Measurements from ENCODE around the gene TCERG1.

Gene TCERG1

GRCh38 chr5:146446861-146447733 lies at the start of gene TCERG1:
Gene TCERG1 (plus strand): TSS chr5:146447333. CDS start chr5:146447350, 17 bp downstream.
- DNase-seq, result peak; percentile 96

DNA sequence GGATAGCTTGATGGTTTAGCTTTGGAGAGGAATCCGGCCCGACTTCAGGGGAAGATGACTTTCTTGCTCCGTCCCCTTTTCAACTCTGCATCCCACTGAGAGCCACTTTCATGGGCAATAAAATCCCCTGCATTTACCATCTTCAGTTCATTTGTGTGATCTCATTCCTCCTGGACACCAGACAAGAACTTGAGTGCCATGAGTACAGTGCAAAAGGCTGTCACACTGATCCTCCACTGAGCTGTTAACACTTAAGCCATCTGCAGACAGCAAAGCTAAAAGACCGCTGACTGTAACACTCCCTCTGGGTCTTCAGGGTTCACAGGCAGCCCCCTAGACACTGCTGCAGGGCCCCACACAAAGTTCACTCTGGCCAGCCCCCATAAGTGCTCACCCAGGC lies 48.3 kb upstream of the TCERG1 start:
- DNase-seq, result no peak

- DNase-seq, result no peak
Observed at GRCh38 chr5:146399481-146399880, 47.7 kb upstream of the TCERG1 start.

GRCh38 chr5:146400201-146400600 lies 46.9 kb upstream of the TCERG1 start:
- DNase-seq, result no peak

- no peak for DNase-seq
Observed at GRCh38 chr5:146401021-146401420, 46.1 kb upstream of the TCERG1 start.

DNA sequence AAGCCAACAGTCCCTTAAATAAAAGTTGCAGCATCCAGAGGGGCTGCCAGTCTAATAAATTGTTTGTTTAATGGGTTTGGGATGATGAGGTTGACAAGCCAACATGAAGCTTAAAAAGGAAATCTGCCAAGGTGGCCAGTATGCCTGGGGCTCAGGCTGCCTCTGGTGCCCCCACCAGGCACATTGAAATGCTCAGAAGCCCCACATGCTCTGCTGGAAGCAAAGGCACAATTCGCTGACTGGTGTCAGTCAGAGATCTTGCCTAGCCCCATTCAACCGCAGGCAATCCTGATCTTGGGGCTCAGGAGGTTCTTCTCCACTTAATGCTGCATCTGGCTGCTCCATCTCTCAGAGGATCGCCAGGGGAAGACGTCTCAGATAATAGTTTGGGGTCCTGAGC lies 44.2 kb upstream of the TCERG1 start:
- no peak for DNase-seq

DNA sequence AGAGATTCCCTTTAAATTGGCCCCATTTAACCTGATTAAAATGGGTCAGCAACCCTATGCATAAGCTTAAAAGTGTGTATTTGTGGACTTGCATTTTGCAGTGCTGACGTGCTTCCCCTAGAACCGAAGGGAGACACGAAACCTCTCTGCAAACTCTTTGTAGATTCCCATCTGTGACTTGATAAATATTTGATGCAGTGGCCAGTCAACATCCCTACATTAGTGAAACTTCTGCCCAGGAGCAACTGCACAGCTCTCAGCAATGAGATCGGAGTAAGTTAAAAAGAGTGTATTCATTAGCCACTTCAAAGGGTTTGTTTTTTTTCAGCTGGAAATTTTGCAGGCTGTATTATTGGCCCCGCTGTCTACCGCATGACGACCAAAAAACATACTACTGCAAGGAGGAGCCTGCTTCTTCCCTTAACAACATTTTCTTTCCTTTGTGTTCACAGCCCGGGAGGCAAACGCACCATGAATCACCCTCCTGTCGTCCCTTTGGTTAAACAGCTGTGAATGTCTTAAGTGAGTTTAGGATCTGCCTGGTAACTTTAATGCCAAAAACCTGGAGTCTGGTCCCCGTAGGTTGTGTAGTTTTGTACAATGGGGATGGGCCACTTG lies 38.0 kb upstream of the TCERG1 start:
- no peak for DNase-seq

DNA sequence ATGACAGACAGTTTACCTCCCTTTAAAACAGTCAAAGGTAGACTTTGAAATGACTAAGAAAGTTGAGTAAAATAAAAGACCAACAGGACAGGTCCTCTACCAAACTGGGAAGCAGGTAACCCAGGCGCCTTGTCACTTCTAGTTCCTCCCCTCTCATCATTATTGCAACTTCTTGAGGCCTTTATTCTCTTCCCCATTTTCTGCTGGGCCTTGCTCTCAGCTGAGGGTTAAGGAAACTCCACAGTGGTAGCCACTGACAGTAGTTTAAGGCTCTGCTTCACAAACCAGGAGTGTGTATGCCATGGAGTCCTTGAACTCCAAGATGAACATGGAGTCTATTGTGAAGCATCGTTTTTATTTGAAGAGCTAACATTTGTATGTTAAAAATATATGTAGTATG lies 36.9 kb upstream of the TCERG1 start:
- no peak for DNase-seq

- DNase-seq, result no peak
Observed at GRCh38 chr5:146419696-146420095, 27.4 kb upstream of the TCERG1 start.

DNA sequence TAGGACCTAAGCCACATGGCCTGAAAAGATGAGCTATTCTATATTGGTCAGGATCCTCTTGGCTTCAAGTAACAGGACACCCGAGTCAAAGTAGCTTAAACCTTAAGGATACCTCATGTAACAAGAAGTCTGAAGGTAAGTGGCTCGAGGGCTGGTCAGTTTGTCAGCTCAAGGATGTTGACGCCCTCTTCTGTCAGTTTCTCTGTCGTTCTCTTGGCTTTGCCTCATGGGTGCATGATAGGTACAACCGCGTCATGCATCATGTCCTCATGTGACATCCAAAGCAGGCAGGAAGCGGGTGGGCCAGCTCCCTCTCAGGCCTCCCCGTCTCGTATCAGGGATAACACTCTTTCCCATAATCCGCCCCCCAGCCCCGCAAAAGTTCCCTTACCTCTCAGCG lies 22.1 kb upstream of the TCERG1 start:
- no peak for DNase-seq

DNA sequence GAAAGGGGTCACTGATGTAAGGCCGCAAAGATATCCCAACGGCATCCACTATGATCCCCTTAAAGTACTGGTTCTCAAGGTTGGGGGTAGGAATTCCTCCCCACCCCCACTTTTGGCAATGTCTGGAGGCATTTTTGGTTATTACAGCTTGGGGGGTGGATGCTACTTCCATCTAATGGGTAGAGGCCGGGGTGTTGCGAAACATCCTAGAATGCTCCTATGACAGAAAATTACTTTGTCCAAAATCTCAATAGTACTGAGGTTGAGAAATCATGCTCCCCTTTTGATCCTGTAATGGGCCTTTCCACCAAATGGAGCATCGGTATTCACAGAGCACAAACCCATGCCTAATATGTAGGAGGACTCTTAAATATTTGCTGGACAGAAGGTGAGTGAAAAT lies 20.8 kb upstream of the TCERG1 start:
- DNase-seq, result no peak

DNA sequence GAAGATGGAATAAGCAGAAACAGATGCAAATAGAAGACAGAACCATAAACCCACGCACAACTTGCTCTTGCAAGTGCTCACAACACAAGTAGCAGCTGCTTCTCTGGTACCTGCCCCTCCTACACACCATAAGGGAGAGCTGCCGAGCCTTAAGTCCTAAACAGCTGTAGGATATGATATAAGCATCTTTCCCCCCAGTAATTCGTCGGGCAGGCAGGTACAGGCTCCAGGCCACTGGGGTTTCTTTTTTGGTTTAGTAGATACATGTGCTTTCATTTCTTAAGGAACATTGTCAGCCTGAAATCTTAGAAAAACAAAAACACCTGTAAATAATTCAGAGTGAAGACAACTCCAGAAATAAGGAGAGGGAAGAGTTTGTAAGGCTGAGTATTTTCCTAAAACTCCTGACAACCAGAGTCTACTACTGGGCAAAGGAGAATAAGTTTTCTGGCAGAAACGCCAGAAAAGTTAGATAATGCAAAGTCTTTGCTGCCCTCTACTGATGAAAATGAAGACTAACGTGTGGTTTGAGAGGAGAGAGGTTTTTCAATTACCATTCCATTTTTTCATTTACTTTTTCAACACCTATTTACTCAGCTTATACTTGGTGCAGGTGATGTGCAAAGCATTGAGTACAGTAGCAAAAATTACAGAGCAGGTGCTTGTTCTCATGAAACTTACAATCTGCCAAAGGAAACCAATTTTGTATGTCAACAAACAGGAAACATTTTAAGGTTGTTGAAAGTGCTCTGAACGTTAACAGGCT lies 20.1 kb upstream of the TCERG1 start:
- no peak for DNase-seq

DNA sequence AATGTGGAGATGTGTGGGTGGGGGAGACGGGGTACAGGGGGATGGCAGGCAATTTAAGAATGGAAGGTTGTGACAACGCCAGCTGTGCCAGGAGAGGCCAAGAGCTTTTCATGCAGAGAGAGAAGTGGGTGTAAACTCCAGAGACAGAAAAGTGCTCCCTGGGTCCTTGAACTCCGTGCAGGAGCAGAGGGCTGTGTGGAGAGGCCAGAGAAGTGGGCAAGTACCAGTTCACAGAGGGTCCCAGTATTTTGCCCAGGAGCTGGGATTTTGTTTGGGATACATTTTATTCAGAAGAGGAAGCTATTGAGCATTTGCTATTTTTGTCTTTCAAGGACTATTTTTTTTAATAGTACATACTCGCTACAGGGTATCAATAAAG lies 19.5 kb upstream of the TCERG1 start:
- no peak for DNase-seq

DNA sequence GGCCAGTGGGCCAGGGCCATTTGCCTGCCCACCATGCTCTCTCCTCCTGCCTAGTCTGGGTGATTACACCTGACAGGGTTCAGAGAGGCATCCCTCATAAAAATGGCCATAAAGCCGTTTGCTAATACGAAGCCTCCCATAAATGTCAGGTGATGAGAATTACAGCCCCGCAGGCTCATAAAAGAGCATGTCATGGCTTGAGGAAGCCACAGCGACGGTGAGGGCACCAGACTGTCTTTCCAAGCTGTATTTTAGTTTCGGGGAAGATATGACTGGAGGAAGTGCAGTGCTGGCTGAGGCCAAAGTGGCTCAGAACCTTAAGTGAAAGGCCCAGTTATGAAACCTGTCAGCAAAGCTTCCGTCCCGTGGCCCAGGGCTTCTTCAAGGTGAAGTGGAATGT lies 18.5 kb upstream of the TCERG1 start:
- no peak for DNase-seq

DNA sequence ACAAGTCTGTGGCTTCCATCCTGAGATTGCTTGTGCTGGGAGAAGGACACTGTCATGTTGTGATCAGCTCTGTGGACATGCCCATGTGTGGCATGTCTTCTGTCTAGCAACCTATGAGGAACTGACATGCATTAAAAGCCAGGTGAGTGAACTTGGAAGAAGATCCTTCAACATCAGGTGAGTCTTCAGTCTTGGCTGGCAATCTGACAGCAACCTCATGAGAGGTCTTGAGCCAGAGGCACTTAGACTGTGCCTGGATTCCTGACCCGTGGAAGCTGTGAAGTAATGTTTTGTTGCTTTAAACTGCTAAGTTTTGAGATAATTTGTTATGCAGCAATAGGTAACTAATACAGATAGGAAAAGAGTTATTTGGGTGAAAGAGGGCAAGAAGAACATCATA lies 6.8 kb upstream of the TCERG1 start:
- DNase-seq, result no peak

GRCh38 chr5:146440870-146441495 lies 6.2 kb upstream of the TCERG1 start:
- no peak for DNase-seq

DNA sequence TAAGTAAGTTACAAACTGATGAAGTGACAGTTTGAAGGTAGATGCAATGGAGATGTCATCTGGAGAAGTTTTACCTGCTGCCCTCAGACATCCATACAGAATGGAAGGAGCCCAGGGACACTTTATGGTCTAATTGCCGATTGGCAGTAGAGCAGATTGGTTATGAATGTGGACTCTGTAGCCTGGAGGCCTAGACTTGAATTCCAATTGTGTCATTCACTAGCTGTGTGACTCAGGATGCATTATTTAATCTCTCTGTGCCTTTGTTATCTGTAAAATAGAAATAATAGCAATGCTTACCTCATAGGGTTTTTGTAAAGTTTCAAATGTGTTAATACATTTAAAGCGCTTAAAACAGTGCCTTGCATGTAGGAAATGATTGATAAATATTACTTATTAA lies 5.2 kb upstream of the TCERG1 start:
- no peak for DNase-seq

- peak; percentile 11 for DNase-seq
Observed at GRCh38 chr5:146447734-146448380, 724 bp downstream of the TCERG1 start.

DNA sequence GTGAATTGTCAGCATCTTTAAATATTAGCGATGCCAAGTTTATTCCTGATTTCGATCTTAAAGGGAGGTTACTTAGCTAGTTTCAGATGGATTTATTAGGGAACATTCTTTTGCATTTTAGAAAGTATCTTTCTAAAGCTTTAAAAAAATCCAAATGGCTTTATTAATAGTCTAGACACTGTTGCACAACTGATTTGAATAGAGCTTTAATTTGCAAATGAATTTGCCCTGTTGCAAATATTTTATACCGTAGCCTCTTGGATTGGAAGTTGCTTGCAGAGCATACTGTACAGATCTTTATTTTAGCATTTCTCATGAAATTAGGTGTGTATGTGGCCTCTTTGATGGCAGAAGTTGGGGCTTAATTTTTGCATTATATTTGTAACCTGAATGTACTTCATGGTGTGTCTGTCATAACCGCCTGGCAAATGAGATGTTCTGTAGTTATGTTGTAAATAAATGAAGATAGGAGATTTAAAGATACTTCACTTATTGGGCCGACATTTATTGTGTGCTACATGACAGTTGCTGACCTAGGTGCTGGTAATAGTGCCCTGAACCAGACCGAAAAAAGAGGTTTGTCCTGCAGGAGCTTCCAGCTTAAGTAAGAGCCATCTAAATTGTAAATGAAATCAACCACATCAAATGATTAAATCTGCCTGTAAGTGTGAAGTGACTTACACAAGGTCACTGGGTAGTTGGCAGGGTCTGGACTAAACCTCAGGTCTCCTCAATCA lies 1.8 kb downstream of the TCERG1 start:
- no peak for DNase-seq

GRCh38 chr5:146450002-146450401 lies 2.9 kb downstream of the TCERG1 start:
- DNase-seq, result no peak

DNA sequence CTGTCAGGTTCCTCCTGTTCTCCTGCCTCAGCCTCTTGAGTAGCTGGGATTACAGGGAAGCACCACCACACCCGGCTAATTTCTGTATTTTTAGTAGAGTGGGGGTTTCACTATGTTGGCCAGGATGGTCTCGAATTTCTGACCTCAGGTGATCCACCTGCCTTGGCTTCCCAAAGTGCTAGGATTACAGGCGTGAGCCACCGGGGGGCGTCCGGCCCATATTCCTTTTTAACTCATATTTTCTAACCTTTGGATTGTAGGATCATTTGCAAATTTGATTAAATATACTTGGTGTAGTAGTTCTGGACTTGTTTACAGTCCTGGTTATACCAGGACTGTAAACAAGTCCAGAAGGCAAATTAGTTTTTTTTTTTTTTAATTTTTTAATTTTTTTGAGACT lies 4.3 kb downstream of the TCERG1 start:
- no peak for DNase-seq

GRCh38 chr5:146457431-146457830 lies 10.3 kb downstream of the TCERG1 start:
- DNase-seq, result no peak

Data from NK-92 treated with Interleukin-12 subunit alpha and Interleukin-12 subunit beta, amount 100 ng/mL, for 24 hours (cell line).